OCI-LY7 (cell line): ENCODE measurements around the gene DNAAF3. TPM values are rescaled to one million over a fixed set of nuclear protein-coding genes. Genes with fewer than 3 reads are reported as not detected.

Source experiments
- BruUV-seq: library from RNA; stranded (reverse); fragments of 400-500 nt; replicated peaks from 2 replicates; lab custom pipeline; 2021; lab: Mats Ljungman, UMichigan
- CTCF ChIA-PET: fragments of 300-600 bp; sonication (Branson Sonifier 250); formaldehyde crosslinking; loops from one replicate; lab custom pipeline; 2022; ENCODE audit warnings: antibody characterized with exemption; ENCODE audit not compliant: unreplicated experiment; lab: Charles Lee
- POLR2A ChIA-PET: fragments of 300-600 bp; sonication (Branson Sonifier 250); formaldehyde crosslinking; loops from one replicate; lab custom pipeline; 2022; ENCODE audit warnings: antibody characterized with exemption; lab: Charles Lee
- DNase-seq: peaks from one replicate; pipeline ENCODE4 v3.0.0-alpha.2; 2015; ENCODE audit warnings: low spot score
- H2AFZ ChIP-seq: fragments of 200-600 bp; sonication (generic), shearing (Covaris generic); 2 replicates; pipeline ENCODE4 v1.6.1; 2014; ENCODE audit warnings: mild to moderate bottlenecking, antibody characterized with exemption, low read length, moderate library complexity
- H3K27ac ChIP-seq: fragments of 200-600 bp; sonication (generic); 2 replicates; pipeline ENCODE4 v1.5.1; 2014; ENCODE audit warnings: mixed run types, low read depth, mild to moderate bottlenecking, moderate library complexity, low read length, inconsistent platforms; ENCODE audit not compliant: poor library complexity, severe bottlenecking
- H3K36me3 ChIP-seq: fragments of 200-600 bp; sonication (generic); 2 replicates; pipeline ENCODE4 v1.6.1; 2014; ENCODE audit warnings: mild to moderate bottlenecking, antibody characterized with exemption, low read length, moderate library complexity, mixed read lengths; ENCODE audit not compliant: insufficient read depth
- H3K4me1 ChIP-seq: fragments of 200-600 bp; sonication (generic); 2 replicates; pipeline ENCODE4 v1.5.1; 2014; ENCODE audit warnings: mild to moderate bottlenecking, low read length; ENCODE audit not compliant: insufficient read depth, poor library complexity, severe bottlenecking
- H3K4me2 ChIP-seq: fragments of 200-600 bp; sonication (generic); 2 replicates; pipeline ENCODE4 v1.6.1; 2014; ENCODE audit warnings: mild to moderate bottlenecking, low read length
- H3K4me3 ChIP-seq: fragments of 200-600 bp; sonication (generic); 2 replicates; pipeline ENCODE4 v1.5.1; 2014; ENCODE audit warnings: mild to moderate bottlenecking, low read depth, low read length; ENCODE audit not compliant: poor library complexity, severe bottlenecking
- H3K79me2 ChIP-seq: fragments of 200-600 bp; sonication (generic); 2 replicates; pipeline ENCODE4 v1.6.1; 2016; ENCODE audit warnings: low read depth, mild to moderate bottlenecking, low read length, moderate library complexity, mixed read lengths; ENCODE audit not compliant: insufficient read depth
- H3K9me2 ChIP-seq: fragments of 200-600 bp; sonication (generic); 2 replicates; pipeline ENCODE4 v1.6.1; 2016; ENCODE audit warnings: mild to moderate bottlenecking, low read length, mixed read lengths; ENCODE audit not compliant: insufficient read depth
- H3K9me3 ChIP-seq: fragments of 200-600 bp; sonication (generic); 2 replicates; pipeline ENCODE4 v1.6.1; 2014; ENCODE audit warnings: mild to moderate bottlenecking, mixed run types, low read length, mixed read lengths
- H4K20me1 ChIP-seq: fragments of 200-600 bp; sonication (generic); 2 replicates; pipeline ENCODE4 v1.6.1; 2014; ENCODE audit warnings: mild to moderate bottlenecking, antibody characterized with exemption, low read length, moderate library complexity, mixed read lengths; ENCODE audit not compliant: insufficient read depth
- EZH2phosphoT487 ChIP-seq: fragments of 200-600 bp; sonication (generic); IDR thresholded peaks from 2 replicates; pipeline ENCODE4 v1.6.1; 2018; ENCODE audit warnings: low read depth, borderline replicate concordance, mild to moderate bottlenecking, mixed run types, antibody characterized with exemption, low read length, moderate library complexity, mixed read lengths
- intact Hi-C: fragments of 100-400 bp; cut with micrococcal nuclease; formaldehyde crosslinking; loops from one replicate; pipeline ENCODE4 v1.10.0; 2022; ENCODE audit not compliant: unreplicated experiment
- total RNA-seq, 2 experiments: library from RNA; depleted of rRNA in 1 of 2; stranded (reverse); fragments of >200 nt in 1 of 2; shearing (Covaris generic) in 1 of 2; gene quantifications; 2 replicates each; pipeline ENCODE4 v1.2.3, GENCODE V29; 2014 to 2022
- TF ChIP-seq, protein P1 (sequence below): fragments of 200-600 bp; sonication (generic); conservative IDR thresholded peaks from 2 replicates; pipeline ENCODE4 v1.5.1; 2014; ENCODE audit warnings: mild to moderate bottlenecking, antibody characterized with exemption, low read length, moderate library complexity, mixed read lengths

DNAAF3 gene
- total RNA-seq, 2 experiments from 2014 or later, result 2.5 to 2.8 TPM

- H4K20me1 ChIP-seq, result no peaks in the 10 kb centered on the region
- TF ChIP-seq, protein P1, sequence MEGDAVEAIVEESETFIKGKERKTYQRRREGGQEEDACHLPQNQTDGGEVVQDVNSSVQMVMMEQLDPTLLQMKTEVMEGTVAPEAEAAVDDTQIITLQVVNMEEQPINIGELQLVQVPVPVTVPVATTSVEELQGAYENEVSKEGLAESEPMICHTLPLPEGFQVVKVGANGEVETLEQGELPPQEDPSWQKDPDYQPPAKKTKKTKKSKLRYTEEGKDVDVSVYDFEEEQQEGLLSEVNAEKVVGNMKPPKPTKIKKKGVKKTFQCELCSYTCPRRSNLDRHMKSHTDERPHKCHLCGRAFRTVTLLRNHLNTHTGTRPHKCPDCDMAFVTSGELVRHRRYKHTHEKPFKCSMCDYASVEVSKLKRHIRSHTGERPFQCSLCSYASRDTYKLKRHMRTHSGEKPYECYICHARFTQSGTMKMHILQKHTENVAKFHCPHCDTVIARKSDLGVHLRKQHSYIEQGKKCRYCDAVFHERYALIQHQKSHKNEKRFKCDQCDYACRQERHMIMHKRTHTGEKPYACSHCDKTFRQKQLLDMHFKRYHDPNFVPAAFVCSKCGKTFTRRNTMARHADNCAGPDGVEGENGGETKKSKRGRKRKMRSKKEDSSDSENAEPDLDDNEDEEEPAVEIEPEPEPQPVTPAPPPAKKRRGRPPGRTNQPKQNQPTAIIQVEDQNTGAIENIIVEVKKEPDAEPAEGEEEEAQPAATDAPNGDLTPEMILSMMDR, result no peak
- no peak for TF ChIP-seq EZH2phosphoT487
- H2AFZ ChIP-seq, result no peak overlapping the region
- POLR2A ChIA-PET, result no interaction called here
- no peaks in the 10 kb centered on the region for H3K9me3 ChIP-seq
- intact Hi-C loops, result no loop called here
- H3K4me1 ChIP-seq, result peaks cover 14% of the 10 kb centered on the region
- no peak overlapping the region for H3K4me2 ChIP-seq
- CTCF ChIA-PET, result no interaction called here
- no peak overlapping the region for H3K4me3 ChIP-seq
- DNase-seq, result no peak
- no peak overlapping the region for H3K27ac ChIP-seq
- no peaks in the 10 kb centered on the region for H3K36me3 ChIP-seq
- no peaks in the 10 kb centered on the region for H3K9me2 ChIP-seq
- no TSS peak for BruUV-seq
- no peaks in the 10 kb centered on the region for H3K79me2 ChIP-seq
Measured at GRCh38 chr19:55181740-55182139, 15.3 kb upstream of the DNAAF3 start.

GRCh38 chr19:55179606-55180484, 13.4 kb upstream of the DNAAF3 start, which contains the start of gene SYT5:
Gene SYT5 (minus strand): TSS chr19:55180289. CDS start chr19:55179041, 1,248 bp downstream.
- H2AFZ ChIP-seq, result peak within 1 kb of the TSS; percentile 10; the same call in 1 of the 2 replicates
- H3K79me2 ChIP-seq, result no peaks in the 10 kb centered on the region
- peak; percentile 29 for DNase-seq
- H3K27ac ChIP-seq, result no peak within 1 kb of the TSS
- no TSS peak for BruUV-seq
- no peaks in the 10 kb centered on the region for H4K20me1 ChIP-seq
- no peaks in the 10 kb centered on the region for H3K9me3 ChIP-seq
- H3K4me1 ChIP-seq, result peaks cover 19% of the 10 kb centered on the region
- H3K4me2 ChIP-seq, result peak within 1 kb of the TSS; percentile 75
- no peaks in the 10 kb centered on the region for H3K9me2 ChIP-seq
- ChIA-PET POLR2A (no interaction called here), CTCF (no interaction called here)
- intact Hi-C loops, result loop anchor here (2.0 kb wide), 1 partner anchor 79 kb away; the partner anchor contains the start of gene PPP6R1
- TF ChIP-seq, protein P1, result no peak
- no peak for TF ChIP-seq EZH2phosphoT487
- peak within 1 kb of the TSS; percentile 65 for H3K4me3 ChIP-seq
- H3K36me3 ChIP-seq, result no peaks in the 10 kb centered on the region
